HEK293T (cell line): ENCODE results near the gene TUBD1.

Experiments used
- HDGF ChIP-seq: fragments of 450-650 bp; IDR thresholded peaks from 2 replicates; pipeline ENCODE4 v1.6.1; 2017; ENCODE audit warnings: antibody characterized with exemption, borderline replicate concordance
- ZNF384 ChIP-seq: fragments of 450-650 bp; IDR thresholded peaks from 2 replicates; pipeline ENCODE4 v1.6.1; 2016

DNA sequence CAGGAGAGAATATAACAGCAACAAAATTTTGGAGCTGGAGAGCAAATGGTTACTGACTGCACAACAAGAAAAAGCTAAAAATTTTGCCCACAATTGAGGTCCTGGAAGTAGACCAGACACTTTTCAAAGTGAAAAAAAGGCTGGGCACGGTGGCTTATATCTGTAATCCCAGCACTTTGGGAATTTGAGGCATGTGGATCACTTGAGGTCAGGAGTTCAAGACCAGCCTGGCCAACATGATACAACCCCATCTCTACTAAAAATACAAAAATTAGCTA lies 22.9 kb downstream of the TUBD1 start:
- TF ChIP-seq ZNF384 (no peak), HDGF (no peak)
